ENCODE data around the gene NPIPB4.
"Not testable (repeated sequence)": the region's sequence is repeated elsewhere in the genome, so short reads cannot be mapped to it uniquely, and the experiment has no call there.

GRCh38 chr16:21836334-21836733 lies 21.2 kb downstream of the NPIPB4 start:
- not testable (repeated sequence) for TF ChIP-seq CTCF (IDR thresholded peaks at IDR 0.05; ENCODE audit: extremely low read depth in 1 of 2, insufficient read depth in 1 of 2, low read depth in 1 of 2, low read length in 2 of 2); JUN (IDR thresholded peaks at IDR 0.05; ENCODE audit: borderline replicate concordance, insufficient read depth, insufficient read length, low read depth); MYC (IDR thresholded peaks at IDR 0.05; ENCODE audit: low read depth, low read length); POLR2AphosphoS5 (IDR thresholded peaks at IDR 0.05; ENCODE audit: insufficient read depth, low read depth, low read length)
